ENCODE data around the gene PRAC1. TPM values are rescaled to one million over a fixed set of nuclear protein-coding genes. Genes with fewer than 3 reads are reported as not detected.

Gene PRAC1
- total RNA-seq, 1 donor from 2014 or later: not detected

DNA sequence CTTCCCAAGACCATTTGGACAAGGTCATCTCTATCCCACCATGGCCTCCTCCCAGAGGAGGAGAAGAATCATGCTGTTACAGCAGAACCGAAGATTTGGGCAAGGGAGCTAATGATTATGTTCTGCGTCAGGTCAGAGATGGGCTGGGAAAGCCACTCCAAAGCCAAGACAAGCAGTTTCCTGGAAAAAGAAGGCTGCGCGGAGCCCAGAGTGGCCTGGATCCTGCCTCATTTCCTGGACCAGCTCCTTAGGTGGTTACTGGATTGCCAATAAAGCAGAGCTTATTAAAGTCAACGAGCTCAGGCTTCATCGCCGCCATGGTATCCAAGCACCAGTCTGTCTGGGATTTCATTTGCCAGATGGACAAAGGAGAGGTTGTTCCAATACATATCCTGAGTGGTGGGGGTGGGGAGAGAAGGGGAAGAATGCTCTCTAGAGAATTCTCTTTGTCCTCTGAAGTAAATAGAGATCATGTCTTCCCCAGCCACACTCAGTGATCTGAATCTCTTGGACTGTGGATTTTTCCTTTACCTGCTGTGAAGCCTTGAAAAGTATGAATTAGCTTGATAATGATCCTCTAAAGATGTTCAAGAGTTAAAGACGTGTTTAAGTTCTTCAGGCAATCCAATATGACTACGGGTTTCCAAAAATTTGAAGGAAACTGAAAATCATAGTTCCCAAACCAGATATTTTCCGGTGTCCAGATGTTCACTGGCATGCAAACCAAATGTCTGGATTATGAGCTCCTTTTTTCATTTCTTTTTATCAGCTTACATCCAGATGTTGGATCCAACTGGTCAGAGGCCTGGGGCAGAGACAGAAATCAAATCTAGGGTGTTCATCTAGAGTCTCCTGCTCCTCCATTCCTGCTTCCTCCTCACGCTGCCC lies 17.7 kb downstream of the PRAC1 start:
- Mint-ChIP-seq H3K4me1 (ENCODE audit: unreplicated experiment) (no peaks in the 10 kb centered on the region), H3K27ac (no peak overlapping the region), H3K4me3 (no peak overlapping the region), H3K36me3 (no peaks in the 10 kb centered on the region), H3K27me3 (peaks cover 97% of the 10 kb centered on the region), H3K9me3 (no peaks in the 10 kb centered on the region)
- DNase-seq (ENCODE audit: extremely low spot score, unreplicated experiment): no peak
- TF ChIP-seq, protein P1, sequence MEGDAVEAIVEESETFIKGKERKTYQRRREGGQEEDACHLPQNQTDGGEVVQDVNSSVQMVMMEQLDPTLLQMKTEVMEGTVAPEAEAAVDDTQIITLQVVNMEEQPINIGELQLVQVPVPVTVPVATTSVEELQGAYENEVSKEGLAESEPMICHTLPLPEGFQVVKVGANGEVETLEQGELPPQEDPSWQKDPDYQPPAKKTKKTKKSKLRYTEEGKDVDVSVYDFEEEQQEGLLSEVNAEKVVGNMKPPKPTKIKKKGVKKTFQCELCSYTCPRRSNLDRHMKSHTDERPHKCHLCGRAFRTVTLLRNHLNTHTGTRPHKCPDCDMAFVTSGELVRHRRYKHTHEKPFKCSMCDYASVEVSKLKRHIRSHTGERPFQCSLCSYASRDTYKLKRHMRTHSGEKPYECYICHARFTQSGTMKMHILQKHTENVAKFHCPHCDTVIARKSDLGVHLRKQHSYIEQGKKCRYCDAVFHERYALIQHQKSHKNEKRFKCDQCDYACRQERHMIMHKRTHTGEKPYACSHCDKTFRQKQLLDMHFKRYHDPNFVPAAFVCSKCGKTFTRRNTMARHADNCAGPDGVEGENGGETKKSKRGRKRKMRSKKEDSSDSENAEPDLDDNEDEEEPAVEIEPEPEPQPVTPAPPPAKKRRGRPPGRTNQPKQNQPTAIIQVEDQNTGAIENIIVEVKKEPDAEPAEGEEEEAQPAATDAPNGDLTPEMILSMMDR (conservative IDR thresholded peaks at IDR 0.05): no peak

DNA sequence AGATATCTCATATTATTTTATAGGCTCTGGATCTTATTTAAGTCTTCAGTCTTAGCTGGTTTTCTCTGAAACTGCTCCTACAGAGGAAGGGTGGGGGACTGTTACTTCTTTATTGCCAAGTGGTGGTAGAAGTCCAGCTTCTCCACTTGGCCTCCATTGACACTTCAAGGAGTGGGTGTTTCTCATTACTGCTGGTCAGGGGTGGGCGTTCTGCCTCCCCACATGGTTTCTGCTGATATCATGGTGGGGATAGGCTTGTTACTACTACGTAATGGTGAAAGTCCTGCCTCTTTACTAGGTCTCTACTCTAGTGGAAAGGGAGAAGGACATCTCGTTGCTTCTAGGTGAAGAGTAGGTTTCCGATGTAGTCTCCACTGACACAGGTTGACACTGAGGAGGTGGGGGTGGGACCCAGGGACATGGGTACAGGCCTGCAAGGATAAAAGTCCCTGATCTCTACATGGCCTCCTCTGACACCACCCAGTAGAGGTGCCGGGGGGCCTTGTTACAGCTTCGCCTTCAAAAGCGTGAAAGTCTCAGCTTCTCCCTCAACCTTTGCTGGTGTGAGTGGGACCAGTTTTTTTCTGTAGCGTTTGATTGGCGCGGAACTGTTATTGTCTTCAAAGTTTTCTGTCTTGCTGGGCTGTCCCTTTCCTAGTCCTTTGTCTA lies 20.3 kb downstream of the PRAC1 start:
- Mint-ChIP-seq H3K4me3 (no peak overlapping the region), H3K36me3 (no peaks in the 10 kb centered on the region), H3K4me1 (ENCODE audit: unreplicated experiment) (no peaks in the 10 kb centered on the region), H3K27me3 (peaks cover 96% of the 10 kb centered on the region), H3K27ac (no peak overlapping the region), H3K9me3 (no peaks in the 10 kb centered on the region)
- TF ChIP-seq, protein P1 (conservative IDR thresholded peaks at IDR 0.05): no peak
- no peak for DNase-seq (ENCODE audit: extremely low spot score, unreplicated experiment)

GRCh38 chr17:48693178-48693577 lies 29.1 kb downstream of the PRAC1 start:
- Mint-ChIP-seq H3K27me3 (peaks cover 73% of the 10 kb centered on the region), H3K4me3 (no peak overlapping the region), H3K4me1 (ENCODE audit: unreplicated experiment) (no peaks in the 10 kb centered on the region), H3K36me3 (no peaks in the 10 kb centered on the region), H3K9me3 (no peaks in the 10 kb centered on the region), H3K27ac (no peak overlapping the region)
- TF ChIP-seq, protein P1 (conservative IDR thresholded peaks at IDR 0.05): no peak
- DNase-seq (ENCODE audit: extremely low spot score, unreplicated experiment): no peak

GRCh38 chr17:48692049-48692448 lies 30.3 kb downstream of the PRAC1 start:
- H3K27me3 Mint-ChIP-seq: peaks cover 66% of the 10 kb centered on the region
- DNase-seq (ENCODE audit: extremely low spot score, unreplicated experiment): no peak
- no peaks in the 10 kb centered on the region for H3K4me1 Mint-ChIP-seq (ENCODE audit: unreplicated experiment)
- no peaks in the 10 kb centered on the region for H3K36me3 Mint-ChIP-seq
- no peak overlapping the region for H3K4me3 Mint-ChIP-seq
- H3K27ac Mint-ChIP-seq: no peak overlapping the region
- H3K9me3 Mint-ChIP-seq: no peaks in the 10 kb centered on the region
- TF ChIP-seq, protein P1 (conservative IDR thresholded peaks at IDR 0.05): no peak

- no peak for DNase-seq (ENCODE audit: extremely low spot score, unreplicated experiment)
- TF ChIP-seq, protein P1 (conservative IDR thresholded peaks at IDR 0.05): no peak
- no peaks in the 10 kb centered on the region for H3K36me3 Mint-ChIP-seq
- peaks cover 62% of the 10 kb centered on the region for H3K27me3 Mint-ChIP-seq
- no peaks in the 10 kb centered on the region for H3K4me1 Mint-ChIP-seq (ENCODE audit: unreplicated experiment)
- no peak overlapping the region for H3K27ac Mint-ChIP-seq
- no peaks in the 10 kb centered on the region for H3K9me3 Mint-ChIP-seq
- H3K4me3 Mint-ChIP-seq: no peak overlapping the region
These were observed 31.7 kb downstream of the PRAC1 start for GRCh38 chr17:48690655-48691054.
